ENCODE data around the gene SMG1.

DNA sequence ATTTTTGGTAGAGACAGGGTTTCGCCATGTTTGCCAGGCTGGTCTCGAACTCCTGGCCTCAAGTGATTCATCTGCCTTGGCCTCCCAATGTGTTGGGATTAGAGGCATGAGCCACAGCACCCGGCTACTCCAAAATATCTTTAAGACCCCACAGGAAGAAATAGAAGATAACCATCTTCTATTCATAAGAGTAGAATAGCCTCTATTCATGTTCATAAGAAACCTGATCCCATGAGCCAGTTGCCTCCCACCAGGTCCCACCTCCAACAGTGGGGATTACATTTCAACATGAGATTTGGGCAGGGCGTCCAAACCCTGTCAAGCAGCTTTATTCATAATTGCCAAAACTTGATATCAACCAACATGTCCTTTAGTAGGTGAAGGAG lies 43.6 kb upstream of the SMG1 start:
- TF ChIP-seq CTCF (IDR thresholded peaks at IDR 0.05; ENCODE audit: low read length) (no peak), EZH2 (IDR thresholded peaks at IDR 0.05; ENCODE audit: borderline replicate concordance, low read length) (no peak)

Measured in OCI-LY1 (cell line).